ENCODE measurements around the gene LYRM7.

DNA sequence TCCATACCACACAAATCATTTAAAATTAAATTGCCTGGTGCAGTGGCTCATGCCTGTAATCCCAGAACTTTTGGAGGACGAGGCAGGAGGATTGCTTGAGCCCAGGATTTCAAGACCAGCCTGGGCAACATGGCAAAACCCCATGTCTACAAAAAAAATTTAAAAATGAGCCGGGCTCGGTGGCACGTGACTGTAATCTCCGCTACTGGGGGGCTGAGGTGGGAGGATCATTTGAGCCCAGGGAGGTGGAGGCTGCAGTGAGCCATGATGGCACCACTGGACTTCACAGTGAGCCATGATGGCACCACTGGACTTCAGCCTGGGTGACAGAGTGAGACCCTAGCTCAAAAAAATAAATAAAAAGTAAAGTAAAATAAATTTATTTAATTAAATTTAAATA is 40.9 kb downstream of the LYRM7 start:
- TF ChIP-seq GATA2 (IDR thresholded peaks at IDR 0.05; ENCODE audit: low read depth, low read length): no peak
- no peak for TF ChIP-seq GATA3 (IDR thresholded peaks at IDR 0.05; ENCODE audit: low read depth, low read length)

All from SH-SY5Y (cell line).